ENCODE measurements around the gene ZNF614.
"Not testable (repeated sequence)": the region's sequence is repeated elsewhere in the genome, so short reads cannot be mapped to it uniquely, and the experiment has no call there.

The ZNF614 gene

DNA sequence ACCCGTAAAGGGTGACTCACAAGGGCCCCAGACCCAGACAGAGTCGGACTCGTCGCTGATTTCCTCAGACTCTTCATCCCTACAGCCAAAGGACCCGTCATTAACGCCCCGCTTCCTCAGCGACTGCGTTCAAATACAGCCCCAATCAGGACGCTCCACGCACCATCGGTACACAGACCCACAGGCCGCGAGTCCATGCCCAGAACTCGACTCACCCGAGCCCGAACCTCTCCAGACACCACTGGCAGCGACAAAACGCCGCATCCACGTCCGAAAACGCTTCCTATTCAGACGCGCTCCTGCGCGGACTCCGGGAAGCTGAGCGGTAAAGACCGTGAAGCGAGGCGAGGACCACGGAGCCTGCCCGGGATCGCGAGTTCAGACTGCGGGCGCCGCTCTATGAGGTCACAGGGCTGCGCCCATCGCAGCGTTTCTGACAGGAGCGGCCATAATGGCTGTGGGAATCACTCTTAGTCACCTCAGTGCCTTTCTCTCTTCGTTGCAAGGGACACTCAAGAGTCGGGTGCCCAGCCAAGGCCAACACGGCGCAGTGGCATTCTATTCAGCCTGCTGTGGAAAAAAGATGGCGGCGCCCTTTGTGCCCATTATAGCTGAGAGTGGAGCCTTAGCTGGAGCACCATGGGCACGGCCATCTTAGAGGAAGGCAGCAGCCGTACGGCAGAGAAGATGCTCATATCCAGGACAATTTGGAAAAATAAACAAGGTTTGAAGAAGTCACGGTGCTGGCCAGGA lies at the start of gene ZNF614:
TSS of gene ZNF614 (minus strand) at position 353 of the 753 bp plus-strand sequence. CDS start 2,634 bp downstream, outside the sequence.
- peak; percentile 78 to 98 for DNase-seq

DNA sequence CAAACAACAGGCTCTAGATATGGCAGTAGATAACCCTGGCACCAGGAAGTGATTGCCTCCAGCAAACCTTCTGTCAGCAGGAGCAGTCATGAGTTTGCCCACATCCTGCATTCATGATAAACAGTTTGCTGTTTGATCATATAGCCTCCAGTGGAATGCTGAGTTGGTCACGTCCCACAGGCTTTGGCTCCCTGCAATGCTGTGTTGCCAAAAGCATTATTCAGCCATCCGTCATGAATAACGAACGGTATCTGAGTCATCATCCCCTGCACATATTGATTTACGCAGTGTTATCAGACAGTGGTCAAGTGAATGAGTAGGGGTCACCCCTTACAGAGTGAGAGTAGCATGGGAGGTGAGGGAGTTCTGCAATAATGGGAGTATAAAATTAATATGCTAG lies 42.3 kb upstream of the ZNF614 start:
- no peak for DNase-seq

GRCh38 chr19:52069653-52070052 lies 41.5 kb upstream of the ZNF614 start:
- no peak for DNase-seq

GRCh38 chr19:52066258-52066863 lies 38.2 kb upstream of the ZNF614 start:
- DNase-seq, result no peak

DNA sequence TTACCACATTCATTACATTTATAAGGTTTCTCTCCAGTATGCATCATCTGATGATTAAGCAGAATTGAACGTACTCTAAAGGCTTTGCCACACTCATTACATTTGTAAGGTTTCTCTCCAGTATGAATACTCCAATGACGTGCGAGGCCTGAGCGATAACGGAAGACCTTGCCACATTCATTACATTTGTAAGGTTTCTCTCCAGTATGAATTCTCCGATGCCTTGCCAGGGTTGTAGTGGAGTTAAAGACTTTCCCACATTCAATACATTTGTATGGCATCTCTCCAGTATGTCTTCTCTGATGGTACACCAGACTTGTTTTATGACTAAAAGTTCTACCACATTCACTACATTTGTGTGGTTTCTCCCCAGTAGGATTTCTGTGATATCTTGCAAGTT lies 37.2 kb upstream of the ZNF614 start:
- no peak for DNase-seq

DNA sequence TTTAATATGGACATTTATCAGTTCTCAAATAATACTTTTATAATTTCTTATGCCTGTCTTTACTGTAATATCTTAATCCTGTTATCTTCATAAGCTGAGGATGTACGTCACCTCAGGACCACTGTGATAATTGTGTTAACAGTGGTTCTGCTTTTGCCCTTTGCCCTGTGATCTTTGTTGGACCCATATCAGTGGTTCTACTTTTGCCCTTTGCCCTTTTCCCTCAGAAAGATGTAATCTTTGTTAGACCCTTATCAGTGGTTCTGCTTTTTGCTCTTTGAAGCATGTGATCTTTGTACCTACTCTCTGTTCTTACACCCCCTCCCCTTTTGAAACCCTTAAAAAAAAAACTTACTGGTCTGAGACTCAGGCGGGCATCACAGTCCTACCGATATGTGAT lies 28.3 kb upstream of the ZNF614 start:
- not testable (repeated sequence) for DNase-seq

- peak in 1 of 2 experiments; percentile 8 for DNase-seq
Observed at GRCh38 chr19:52051736-52052135, 23.6 kb upstream of the ZNF614 start.

DNA sequence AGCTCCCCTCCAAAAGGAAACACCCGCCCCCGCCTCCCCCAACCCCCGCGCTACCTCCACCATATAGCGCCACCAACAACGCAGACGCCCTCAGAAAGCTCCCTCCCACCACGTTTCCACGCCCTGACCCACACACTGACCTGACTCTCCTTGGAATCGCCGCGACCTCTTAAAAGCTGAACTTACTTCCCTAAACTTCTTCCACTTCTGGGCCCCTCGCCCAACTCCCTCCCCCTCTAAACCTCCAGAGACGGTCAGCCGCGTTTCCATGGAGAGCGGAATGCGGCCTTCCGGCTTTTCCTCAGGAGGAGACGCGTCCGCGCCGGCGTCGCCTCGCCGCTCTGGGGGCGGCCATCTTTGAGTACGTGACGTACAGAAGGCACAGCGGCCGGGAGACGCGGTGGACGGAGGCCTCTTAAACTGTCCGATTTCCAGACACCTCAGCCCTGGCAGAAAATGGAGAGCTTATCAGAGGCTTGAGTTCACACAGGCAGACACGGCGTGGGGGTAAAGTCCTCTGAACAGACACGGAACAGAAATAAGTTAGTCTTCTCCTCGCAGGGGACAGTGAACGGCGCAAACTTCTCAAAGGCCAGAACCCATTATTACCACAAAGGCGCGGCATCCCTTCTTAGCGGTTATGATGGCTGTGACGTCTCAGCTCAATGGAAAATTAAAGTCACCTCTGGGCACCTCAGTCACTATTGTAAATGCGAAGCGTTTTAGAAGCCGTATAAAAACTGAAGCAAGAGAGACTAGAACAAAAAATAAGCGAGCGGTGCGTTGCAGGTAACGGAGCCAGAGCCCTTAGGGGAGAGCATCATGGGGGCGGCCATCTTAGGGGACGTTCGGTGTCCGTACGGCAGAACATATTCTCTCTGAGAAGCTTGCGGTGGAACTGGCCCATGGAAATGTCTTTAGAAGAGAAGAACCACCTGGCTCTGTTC lies 20.6 kb upstream of the ZNF614 start, which contains the start of gene ZNF432:
TSS of gene ZNF432 (minus strand) at position 284 of the 947 bp plus-strand sequence. CDS start 1,970 bp downstream, outside the sequence.
- peak; percentile 85 to 96 for DNase-seq

DNA sequence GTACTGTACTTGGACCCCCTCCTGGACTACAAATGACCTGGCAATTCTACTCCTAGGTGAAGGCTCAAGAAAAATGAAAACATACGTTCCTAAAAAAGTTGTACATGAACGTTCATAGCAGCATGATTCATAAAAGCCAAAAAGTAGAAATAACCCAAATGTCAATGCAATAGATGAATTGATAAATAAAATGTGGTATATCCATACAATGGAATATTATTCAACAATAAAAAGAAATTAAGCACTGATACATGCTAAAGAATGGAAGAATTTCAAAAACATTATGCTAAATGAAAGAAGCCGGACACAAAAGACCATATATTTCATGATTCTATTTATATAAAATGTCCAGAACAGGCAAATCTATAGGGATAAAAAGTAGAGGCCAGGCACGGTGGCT lies 11.0 kb upstream of the ZNF614 start:
- DNase-seq, result no peak

GRCh38 chr19:52034051-52034728 lies 6.0 kb upstream of the ZNF614 start:
- DNase-seq, result no peak

- DNase-seq, result no peak
Observed at GRCh38 chr19:52028780-52029123, 573 bp upstream of the ZNF614 start.

- DNase-seq, result not testable (repeated sequence)
Observed at GRCh38 chr19:52026255-52026990, 1.8 kb downstream of the ZNF614 start.

DNA sequence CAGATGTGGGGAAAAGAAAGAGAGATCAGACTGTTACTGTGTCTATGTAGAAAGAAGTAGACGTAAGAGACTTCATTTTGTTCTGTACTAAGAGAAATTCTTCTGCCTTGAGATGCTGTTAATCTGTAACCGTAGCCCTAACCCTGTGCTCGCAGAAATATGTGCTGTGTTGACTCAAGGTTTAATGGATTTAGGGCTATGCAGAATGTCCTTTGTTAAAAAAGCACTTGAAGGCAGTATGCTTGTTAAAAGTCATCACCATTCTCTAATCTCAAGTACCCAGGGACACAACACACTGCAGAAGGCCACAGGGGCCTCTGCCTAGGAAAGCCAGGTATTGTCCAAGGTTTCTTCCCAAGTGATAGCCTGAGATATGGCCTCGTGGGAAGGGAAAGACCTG lies 3.7 kb downstream of the ZNF614 start:
- not testable (repeated sequence) for DNase-seq

- no peak for DNase-seq
Observed at GRCh38 chr19:52022193-52022592, 6.0 kb downstream of the ZNF614 start.

DNA sequence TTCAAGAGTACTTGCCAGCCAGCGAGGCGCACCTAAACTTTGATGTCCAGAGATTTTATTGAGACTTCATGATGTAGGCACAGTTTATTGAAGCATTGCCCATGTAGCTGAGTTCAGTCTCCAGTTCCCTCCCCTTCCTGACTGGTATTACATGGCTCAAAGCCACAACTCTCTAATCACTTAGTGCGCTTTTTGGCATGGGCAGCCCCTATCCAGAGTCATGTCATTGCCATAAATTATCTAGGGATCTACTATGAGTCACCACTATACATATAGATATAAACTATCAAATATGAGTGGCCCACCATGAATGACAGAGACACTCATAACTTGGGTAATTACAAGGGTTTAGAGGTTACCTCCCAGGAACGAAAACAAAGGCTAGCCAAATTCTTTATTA lies 7.7 kb downstream of the ZNF614 start:
- no peak for DNase-seq

- no peak for DNase-seq
Observed at GRCh38 chr19:52010674-52011073, 17.5 kb downstream of the ZNF614 start.

- peak; percentile 70 to 82 for DNase-seq
Observed at GRCh38 chr19:52007806-52008557, 20.2 kb downstream of the ZNF614 start, which contains the start of gene ZNF615. ZNF615 (minus strand) TSS chr19:52008211; CDS start chr19:52003711, 4,500 bp downstream.

- no peak for DNase-seq
Observed at GRCh38 chr19:52007451-52007805, 20.8 kb downstream of the ZNF614 start.

DNA sequence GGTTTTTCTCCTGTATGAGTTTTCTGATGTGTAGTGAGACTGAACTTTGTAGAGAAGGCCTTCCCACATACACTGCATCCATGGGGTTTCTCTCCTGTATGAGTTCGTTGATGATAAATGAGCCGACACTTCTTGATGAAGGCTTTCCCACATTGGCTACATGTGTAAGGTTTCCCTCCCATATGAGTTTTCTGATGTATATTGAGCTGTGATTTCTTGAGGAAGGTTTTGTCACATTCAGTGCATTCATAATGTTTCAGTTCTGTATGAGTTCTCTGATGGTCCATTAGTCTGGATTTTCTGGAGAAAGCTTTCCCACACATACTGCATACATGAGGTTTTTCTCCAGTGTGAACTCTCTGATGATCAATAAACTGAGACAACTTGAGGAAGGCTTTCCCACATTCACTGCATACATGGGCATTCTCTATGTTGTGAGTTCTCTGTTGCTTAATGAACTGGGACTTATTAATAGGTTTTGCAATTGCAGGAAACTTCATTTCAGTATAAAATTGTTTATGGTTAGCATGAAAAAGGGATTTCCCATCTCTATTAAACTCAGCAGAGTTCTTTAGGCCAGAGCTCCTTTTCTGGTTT lies 34.0 kb downstream of the ZNF614 start:
- DNase-seq, result no peak

- DNase-seq, result no peak
Observed at GRCh38 chr19:51993422-51993821, 34.8 kb downstream of the ZNF614 start.

Measured in NCI-H187 (cell line).